GM12801 (cell line): Measurements from ENCODE around the gene PDE11A.

Experiments used
- CTCF ChIP-seq: IDR thresholded peaks from one replicate; pipeline ENCODE4 v1.5.1; 2011; ENCODE audit warnings: control low read depth; ENCODE audit not compliant: insufficient read length; ENCODE audit errors: extremely low read depth

PDE11A gene

GRCh38 chr2:178111743-178112142 is 39.2 kb upstream of the PDE11A start:
- no peak for TF ChIP-seq CTCF

- TF ChIP-seq CTCF: no peak
Measured at GRCh38 chr2:178110681-178111080, 38.1 kb upstream of the PDE11A start.

- TF ChIP-seq CTCF: no peak
Measured at GRCh38 chr2:178109813-178110212, 37.2 kb upstream of the PDE11A start.

GRCh38 chr2:178108176-178108575 is 35.6 kb upstream of the PDE11A start:
- no peak for TF ChIP-seq CTCF

GRCh38 chr2:178106053-178106452 is 33.5 kb upstream of the PDE11A start:
- TF ChIP-seq CTCF: no peak

GRCh38 chr2:178105566-178105965 is 33.0 kb upstream of the PDE11A start:
- no peak for TF ChIP-seq CTCF

- TF ChIP-seq CTCF: no peak
Measured at GRCh38 chr2:178101321-178102079, 28.9 kb upstream of the PDE11A start.

- TF ChIP-seq CTCF: no peak
Measured at GRCh38 chr2:178093471-178093870, 20.9 kb upstream of the PDE11A start.
